H9 (cell line): ENCODE measurements around the gene APP. TPM values are rescaled to one million over a fixed set of nuclear protein-coding genes. Genes with fewer than 3 reads are reported as not detected.

Experiments used
- DNase-seq: peaks from one replicate; pipeline ENCODE4 v3.0.0-alpha.2; 2017
- H2AFZ ChIP-seq: one replicate; pipeline ENCODE4 v1.6.1; 2013; ENCODE audit warnings: mild to moderate bottlenecking, low read length, control low read depth, moderate library complexity
- H2AK5ac ChIP-seq: 2 replicates; pipeline ENCODE4 v1.6.1; 2013; ENCODE audit warnings: low read length, control low read depth, mixed read lengths; ENCODE audit not compliant: insufficient read length
- H2BK120ac ChIP-seq: one replicate; pipeline ENCODE4 v1.6.1; 2013; ENCODE audit warnings: low read depth, mild to moderate bottlenecking, low read length, control low read depth, inconsistent platforms; ENCODE audit not compliant: poor library complexity, severe bottlenecking
- H2BK12ac ChIP-seq: 2 replicates; pipeline ENCODE4 v1.6.1; 2013; ENCODE audit warnings: low read length, control low read depth, mixed read lengths, low read depth; ENCODE audit not compliant: insufficient read length
- H2BK15ac ChIP-seq: 2 replicates; pipeline ENCODE4 v1.6.1; 2013; ENCODE audit warnings: low read depth, low read length, control low read depth
- H2BK20ac ChIP-seq: one replicate; pipeline ENCODE4 v1.6.1; 2013; ENCODE audit warnings: low read depth, mild to moderate bottlenecking, low read length, control low read depth, inconsistent platforms; ENCODE audit not compliant: poor library complexity, severe bottlenecking
- H2BK5ac ChIP-seq: 2 replicates; pipeline ENCODE4 v1.6.1; 2013; ENCODE audit warnings: low read length, control low read depth, mixed read lengths; ENCODE audit not compliant: insufficient read length
- H3K14ac ChIP-seq: 2 replicates; pipeline ENCODE4 v1.6.1; 2013; ENCODE audit warnings: low read length, control low read depth; ENCODE audit not compliant: insufficient read depth
- H3K18ac ChIP-seq: 2 replicates; pipeline ENCODE4 v1.6.1; 2013; ENCODE audit warnings: low read depth, mild to moderate bottlenecking, mixed read lengths, low read length, control low read depth; ENCODE audit not compliant: insufficient read length
- H3K23ac ChIP-seq: 2 replicates; pipeline ENCODE4 v1.6.1; 2013; ENCODE audit warnings: low read length, control low read depth, mixed read lengths, low read depth; ENCODE audit not compliant: insufficient read length
- H3K23me2 ChIP-seq: 2 replicates; pipeline ENCODE4 v1.6.1; 2013; ENCODE audit warnings: low read depth, mild to moderate bottlenecking, mixed read lengths, low read length, control low read depth; ENCODE audit not compliant: insufficient read length, poor library complexity, severe bottlenecking
- H3K27ac ChIP-seq: 2 replicates; pipeline ENCODE4 v1.5.1; 2013; ENCODE audit warnings: low read length, control low read depth, mixed read lengths, low read depth; ENCODE audit not compliant: insufficient read length
- H3K27me3 ChIP-seq: 2 replicates; pipeline ENCODE4 v1.6.1; 2013; ENCODE audit warnings: low read length, control low read depth, inconsistent platforms; ENCODE audit not compliant: insufficient read depth
- H3K4ac ChIP-seq: 2 replicates; pipeline ENCODE4 v1.6.1; 2013; ENCODE audit warnings: low read depth, mild to moderate bottlenecking, control low read depth, inconsistent platforms, low read length, moderate library complexity
- H3K4me1 ChIP-seq: 2 replicates; pipeline ENCODE4 v1.6.1; 2013; ENCODE audit warnings: low read length, control low read depth, inconsistent platforms; ENCODE audit not compliant: insufficient read depth
- H3K4me2 ChIP-seq: 2 replicates; pipeline ENCODE4 v1.6.1; 2013; ENCODE audit warnings: low read length, control low read depth, mixed read lengths; ENCODE audit not compliant: insufficient read length, insufficient read depth
- H3K56ac ChIP-seq: 2 replicates; pipeline ENCODE4 v1.6.1; 2013; ENCODE audit warnings: low read depth, mild to moderate bottlenecking, mixed read lengths, low read length, control low read depth; ENCODE audit not compliant: insufficient read length
- H3K79me1 ChIP-seq: 2 replicates; pipeline ENCODE4 v1.6.1; 2013; ENCODE audit warnings: low read depth, mild to moderate bottlenecking, moderate library complexity, low read length, control low read depth, inconsistent platforms; ENCODE audit not compliant: insufficient read depth, poor library complexity, severe bottlenecking
- H3K79me2 ChIP-seq: 2 replicates; pipeline ENCODE4 v1.6.1; 2013; ENCODE audit warnings: low read length, control low read depth, inconsistent platforms; ENCODE audit not compliant: insufficient read depth
- H3K9ac ChIP-seq: 2 replicates; pipeline ENCODE4 v1.6.1; 2013; ENCODE audit warnings: low read length, control low read depth, mixed read lengths; ENCODE audit not compliant: insufficient read length; ENCODE audit errors: extremely low read depth
- H3K9me3 ChIP-seq: one replicate; pipeline ENCODE4 v1.6.1; 2013; ENCODE audit warnings: low read depth, low read length, inconsistent platforms; ENCODE audit not compliant: control insufficient read depth
- H3T11ph ChIP-seq: one replicate; pipeline ENCODE4 v1.6.1; 2013; ENCODE audit warnings: mild to moderate bottlenecking, low read length, control low read depth, inconsistent platforms
- H4K20me1 ChIP-seq: one replicate; pipeline ENCODE4 v1.6.1; 2013; ENCODE audit not compliant: control insufficient read depth, insufficient read length, insufficient read depth
- H4K5ac ChIP-seq: 2 replicates; pipeline ENCODE4 v1.6.1; 2013; ENCODE audit warnings: low read depth, mild to moderate bottlenecking, mixed read lengths, low read length, control low read depth; ENCODE audit not compliant: insufficient read length
- H4K8ac ChIP-seq: replicated peaks from 2 replicates; pipeline ENCODE4 v1.6.1; 2013; ENCODE audit warnings: low read length, control low read depth, mixed read lengths, low read depth; ENCODE audit not compliant: insufficient read length
- H4K91ac ChIP-seq: 2 replicates; pipeline ENCODE4 v1.6.1; 2013; ENCODE audit warnings: low read depth, mild to moderate bottlenecking, moderate library complexity, mixed read lengths, low read length, control low read depth; ENCODE audit not compliant: insufficient read length
- H3K27ac Mint-ChIP-seq, 3 experiments: 2 replicates in 2 of 3; 3 replicates in 1 of 3; pipeline ENCODE4 v1.8.0; 2020 to 2021; ENCODE audit warnings: mixed read lengths in 3 of 3, mild to moderate bottlenecking in 1 of 3, moderate library complexity in 1 of 3
- H3K27me3 Mint-ChIP-seq: 2 replicates; pipeline ENCODE4 v1.8.0; 2021; ENCODE audit warnings: low read depth, mild to moderate bottlenecking, moderate library complexity, mixed read lengths
- H3K36me3 Mint-ChIP-seq, 3 experiments: 2 replicates in 2 of 3; 3 replicates in 1 of 3; pipeline ENCODE4 v1.8.0; 2020 to 2021; ENCODE audit warnings: low read depth in 3 of 3, mixed read lengths in 3 of 3; ENCODE audit not compliant: insufficient read depth in 1 of 3
- H3K4me1 Mint-ChIP-seq, 2 experiments: 2 replicates each; pipeline ENCODE4 v1.8.0; 2020; ENCODE audit warnings: mixed read lengths in 2 of 2
- H3K4me3 Mint-ChIP-seq, 2 experiments: 2 replicates in 1 of 2; 3 replicates in 1 of 2; pipeline ENCODE4 v1.8.0; 2020 to 2021; ENCODE audit warnings: mild to moderate bottlenecking in 2 of 2, mixed read lengths in 2 of 2, moderate library complexity in 1 of 2
- H3K9me3 Mint-ChIP-seq, 2 experiments: 2 replicates in 1 of 2; 3 replicates in 1 of 2; pipeline ENCODE4 v1.8.0; 2020; ENCODE audit warnings: mild to moderate bottlenecking in 2 of 2, mixed read lengths in 2 of 2, moderate library complexity in 1 of 2
- CTCF ChIP-seq: fragments of 200-600 bp; sonication (generic); conservative IDR thresholded peaks from 3 replicates; pipeline ENCODE4 v1.8.0; 2021; ENCODE audit warnings: antibody characterized with exemption, mild to moderate bottlenecking
- WGBS: extraction: QIAGEN DNeasy Blood & Tissue Kit; methylation state at CpG from one replicate; pipeline ENCODE4 v1.1.7; 2013; ENCODE audit warnings: missing lambda C conversion rate, low lambda C conversion rate, mixed read lengths; ENCODE audit not compliant: insufficient read length; ENCODE audit errors: extremely low coverage; 5-methylcytosine and 5-hydroxymethylcytosine counted together
- total RNA-seq: library from RNA; stranded (reverse); gene quantifications from 2 replicates; pipeline ENCODE4 v1.2.1, GENCODE V29; 2021

APP gene
- total RNA-seq, 1 experiment from 2014 or later, result 380 TPM

- H3K27ac Mint-ChIP-seq, result peak overlapping the region; percentile 16 to 91 (median 19); a peak in 4 of 7 replicates
- H3K18ac ChIP-seq, result no peak overlapping the region
- H4K8ac ChIP-seq, result no peak overlapping the region
- peaks cover 44 to 51% of the 10 kb centered on the region in 2 experiments for H3K4me1 Mint-ChIP-seq
- H3K14ac ChIP-seq, result no peak overlapping the region
- no peak overlapping the region for H3K56ac ChIP-seq
- H3K23me2 ChIP-seq, result no peaks in the 10 kb centered on the region
- no peak overlapping the region for H2BK12ac ChIP-seq
- no peak overlapping the region for H3K27ac ChIP-seq
- no peak overlapping the region for H4K91ac ChIP-seq
- no peak overlapping the region for H3T11ph ChIP-seq
- H3K4ac ChIP-seq, result no peak overlapping the region
- no peaks in the 10 kb centered on the region for H3K9me3 ChIP-seq
- no peaks in the 10 kb centered on the region for H3K27me3 Mint-ChIP-seq
- no peak overlapping the region for H4K5ac ChIP-seq
- DNase-seq, result no peak
- no peak overlapping the region for H2BK20ac ChIP-seq
- no peaks in the 10 kb centered on the region; a peak in 2 of 5 replicates for H3K9me3 Mint-ChIP-seq
- TF ChIP-seq CTCF, result no peak
- WGBS, result no CpG with 5 or more reads among the region's 5 CpGs
- no peak overlapping the region for H2AFZ ChIP-seq
- H3K23ac ChIP-seq, result no peak overlapping the region
- no peak overlapping the region for H3K4me2 ChIP-seq
- H3K36me3 Mint-ChIP-seq, result peaks cover 28 to 32% (median 29%) of the 10 kb centered on the region in 3 experiments
- no peak overlapping the region for H2BK120ac ChIP-seq
- H2BK5ac ChIP-seq, result no peak overlapping the region
- no peak overlapping the region for H2BK15ac ChIP-seq
- no peaks in the 10 kb centered on the region for H3K27me3 ChIP-seq
- peak overlapping the region in 1 of 2 experiments; percentile 57; a peak in 2 of 5 replicates for H3K4me3 Mint-ChIP-seq
- H4K20me1 ChIP-seq, result no peaks in the 10 kb centered on the region
- no peak overlapping the region for H3K9ac ChIP-seq
- H2AK5ac ChIP-seq, result no peak overlapping the region
- H3K79me2 ChIP-seq, result peaks cover 37% of the 10 kb centered on the region
- peaks cover 5% of the 10 kb centered on the region for H3K79me1 ChIP-seq
- peaks cover 24% of the 10 kb centered on the region for H3K4me1 ChIP-seq
These were observed 64.8 kb downstream of the APP start for GRCh38 chr21:26105819-26106218.
